CD14-positive monocyte (primary cell): ENCODE measurements around the gene GPS1. TPM values are rescaled to one million over a fixed set of nuclear protein-coding genes. Genes with fewer than 3 reads are reported as not detected.

Experiments used
- DNase-seq, 3 donors: peaks; one replicate each; pipeline ENCODE4 v3.0.0-alpha.2; 2011 to 2022
- H2AFZ ChIP-seq: 2 replicates; pipeline ENCODE4 v1.6.0; 2012; ENCODE audit warnings: mild to moderate bottlenecking, low read depth, low read length, inconsistent platforms; ENCODE audit not compliant: insufficient read depth, poor library complexity, severe bottlenecking
- H3K27ac ChIP-seq, 2 donors: 1 replicate in 1 of 2; 2 replicates in 1 of 2; pipeline ENCODE4 v1.5.1; 2012 to 2013; ENCODE audit warnings: low read length in 2 of 2, control low read depth in 1 of 2, inconsistent platforms in 1 of 2, low read depth in 1 of 2, mild to moderate bottlenecking in 1 of 2
- H3K27me3 ChIP-seq, 2 donors: one replicate each; pipeline versions ENCODE4 v1.6.0 to v1.6.1; 2011 to 2013; ENCODE audit warnings: low read length in 2 of 2; ENCODE audit not compliant: control insufficient read depth in 2 of 2, insufficient read depth in 2 of 2
- H3K36me3 ChIP-seq, 2 donors: replicated peaks in 1 of 2; 1 replicate in 1 of 2; 2 replicates in 1 of 2; pipeline versions ENCODE4 v1.5.1 to v1.6.1; 2012 to 2013; ENCODE audit warnings: low read length in 2 of 2, control low read depth in 1 of 2, inconsistent platforms in 1 of 2, mild to moderate bottlenecking in 1 of 2; ENCODE audit not compliant: insufficient read depth in 2 of 2, control insufficient read depth in 1 of 2
- H3K4me1 ChIP-seq, 2 donors: 1 replicate in 1 of 2; 2 replicates in 1 of 2; pipeline versions ENCODE4 v1.5.1 to v1.6.1; 2012 to 2013; ENCODE audit warnings: low read length in 2 of 2, control low read depth in 1 of 2, inconsistent platforms in 1 of 2, mild to moderate bottlenecking in 1 of 2, moderate library complexity in 1 of 2; ENCODE audit not compliant: insufficient read depth in 2 of 2, control insufficient read depth in 1 of 2
- H3K4me2 ChIP-seq: replicated peaks from 2 replicates; pipeline ENCODE3; 2012; ENCODE audit warnings: low read length, moderate library complexity, mild to moderate bottlenecking; ENCODE audit not compliant: poor library complexity, severe bottlenecking; ENCODE audit errors: extremely low read depth
- H3K4me3 ChIP-seq, 3 experiments: fragments of 200-600 bp in 1 of 3; sonication (generic) in 1 of 3; replicated peaks in 1 of 3; 1 replicate in 2 of 3; 2 replicates in 1 of 3; pipeline ENCODE4 v1.5.1; 2011 to 2013; ENCODE audit warnings: low read length in 3 of 3, mild to moderate bottlenecking in 3 of 3, control low read depth in 2 of 3, low read depth in 2 of 3, inconsistent platforms in 1 of 3, moderate library complexity in 1 of 3
- H3K79me2 ChIP-seq: 2 replicates; pipeline ENCODE4 v1.6.0; 2012; ENCODE audit warnings: mild to moderate bottlenecking, control low read depth, inconsistent platforms, low read length, moderate library complexity; ENCODE audit not compliant: insufficient read depth
- H3K9ac ChIP-seq: 2 replicates; pipeline ENCODE4 v1.6.0; 2017; ENCODE audit warnings: low read length, mild to moderate bottlenecking; ENCODE audit not compliant: insufficient read depth, poor library complexity, severe bottlenecking
- H3K9me3 ChIP-seq, 2 donors: replicated peaks in 1 of 2; 1 replicate in 1 of 2; 2 replicates in 1 of 2; pipeline versions ENCODE4 v1.5.1 to v1.6.1; 2012 to 2013; ENCODE audit warnings: low read length in 2 of 2, control low read depth in 1 of 2; ENCODE audit not compliant: control insufficient read depth in 1 of 2, insufficient read depth in 1 of 2
- H4K20me1 ChIP-seq: 2 replicates; pipeline ENCODE4 v1.6.0; 2012; ENCODE audit warnings: mild to moderate bottlenecking, low read length, control low read depth, moderate library complexity; ENCODE audit not compliant: insufficient read depth
- H3K27ac Mint-ChIP-seq, 7 donors: one replicate each; pipeline ENCODE4 v1.8.0; 2020; ENCODE audit warnings: mild to moderate bottlenecking in 7 of 7, mixed read lengths in 7 of 7, moderate library complexity in 6 of 7, inconsistent platforms in 2 of 7
- H3K27me3 Mint-ChIP-seq, 3 donors: one replicate each; pipeline ENCODE4 v1.8.0; 2021 to 2022; ENCODE audit warnings: low read depth in 3 of 3, mild to moderate bottlenecking in 3 of 3, mixed read lengths in 3 of 3, moderate library complexity in 3 of 3, inconsistent platforms in 1 of 3
- H3K36me3 Mint-ChIP-seq, 2 donors: one replicate each; pipeline ENCODE4 v1.8.0; 2020; ENCODE audit warnings: mixed read lengths in 2 of 2, inconsistent platforms in 1 of 2, mild to moderate bottlenecking in 1 of 2
- H3K4me1 Mint-ChIP-seq: one replicate; pipeline ENCODE4 v1.8.0; 2020; ENCODE audit warnings: mild to moderate bottlenecking, mixed read lengths
- H3K4me3 Mint-ChIP-seq, 2 donors: one replicate each; pipeline ENCODE4 v1.8.0; 2020; ENCODE audit warnings: mild to moderate bottlenecking in 2 of 2, mixed read lengths in 2 of 2, moderate library complexity in 1 of 2
- H3K9me3 Mint-ChIP-seq, 7 donors: one replicate each; pipeline ENCODE4 v1.8.0; 2020 to 2022; ENCODE audit warnings: mixed read lengths in 7 of 7, mild to moderate bottlenecking in 6 of 7, moderate library complexity in 6 of 7, inconsistent platforms in 2 of 7
- WGBS: methylation state at CpG from one replicate; pipeline ENCODE4 v1.1.5; 2013; ENCODE audit warnings: missing lambda C conversion rate; ENCODE audit not compliant: insufficient coverage; 5-methylcytosine and 5-hydroxymethylcytosine counted together
- intact Hi-C, 2 donors: fragments of 100-400 bp; cut with micrococcal nuclease; formaldehyde crosslinking; loops; one replicate each; pipeline versions ENCODE4 v1.15.0 to v1.15.1; 2023
- polyA plus RNA-seq, 3 donors: library from polyadenylated mRNA; depleted of rRNA in 1 of 3; unstranded in 2 of 3; stranded (reverse) in 1 of 3; fragments of 300-500 nt in 2 of 3; fragments of >200 nt in 1 of 3; fragmentation: Illumina TruSeq in 2 of 3; gene quantifications; 1 replicate in 2 of 3; 2 replicates in 1 of 3; pipeline ENCODE4 v1.2.3, GENCODE V29; 2012 to 2021
- TF ChIP-seq, protein P1 (sequence below): fragments of 200-600 bp; IDR thresholded peaks from one replicate; pipeline ENCODE4 v1.8.0; 2022; ENCODE audit warnings: antibody characterized with exemption, mild to moderate bottlenecking

Gene GPS1
- polyA plus RNA-seq, 3 donors: 101 to 130 (median 110) TPM

DNA sequence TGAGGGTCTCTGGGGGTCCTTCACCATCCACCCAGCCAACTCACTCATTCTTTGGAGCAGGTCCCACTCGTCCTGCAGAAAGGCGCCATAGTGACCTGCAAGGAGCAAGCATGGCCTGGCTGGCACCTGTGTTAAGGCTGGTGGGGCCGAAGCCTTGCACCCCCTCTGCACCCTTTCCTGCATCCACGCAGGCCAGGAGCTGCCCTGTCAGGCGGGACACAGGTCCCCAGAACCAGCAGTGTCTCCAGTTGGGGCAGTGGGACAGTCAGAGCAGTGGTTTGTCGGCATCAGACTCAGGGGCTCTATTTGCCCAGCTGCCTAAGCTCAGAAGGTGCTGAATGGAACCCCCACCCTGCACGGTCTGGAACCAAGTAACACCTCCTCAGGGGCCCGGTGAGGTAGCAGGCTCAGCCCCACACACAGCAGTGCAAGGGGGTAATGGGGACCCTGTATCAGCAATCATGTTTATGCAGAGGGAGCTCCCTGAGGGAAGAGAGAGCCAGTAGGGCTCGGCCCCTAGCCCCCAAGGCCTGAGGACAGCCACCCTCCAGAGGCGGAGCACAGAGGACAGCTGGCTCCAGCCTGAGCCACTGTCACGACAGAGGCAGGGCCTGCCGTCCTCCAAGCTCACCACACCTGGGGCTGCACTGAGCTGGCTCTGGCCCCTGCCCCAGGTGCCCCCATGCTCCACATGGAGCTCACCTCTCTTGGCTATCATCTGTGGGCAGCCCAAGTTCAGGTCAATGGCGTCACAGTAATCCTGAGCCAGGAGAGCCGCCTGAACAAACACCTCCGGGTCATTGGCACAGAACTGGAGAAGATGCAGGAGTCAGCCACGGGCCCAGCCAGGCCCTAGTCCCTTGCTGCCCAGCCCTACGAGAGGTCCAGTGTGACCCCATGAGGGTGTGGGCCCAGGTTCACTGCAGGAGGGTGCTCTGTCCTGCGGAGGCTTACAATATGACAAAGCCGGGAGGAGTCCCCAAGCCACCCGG lies 12.0 kb downstream of the GPS1 start:
- Mint-ChIP-seq H3K4me1 (peaks cover 22% of the 10 kb centered on the region), H3K27me3 (no peaks in the 10 kb centered on the region), H3K36me3 (peaks cover 15 to 30% of the 10 kb centered on the region in 2 donors), H3K9me3 (peaks cover 0 to 2% (median 0%) of the 10 kb centered on the region in 7 donors), H3K4me3 (no peak overlapping the region), H3K27ac (no peak overlapping the region)
- WGBS: 95% methylated on average over 18 of the region's 20 CpGs
- no peaks in the 10 kb centered on the region for H3K27me3 ChIP-seq
- H3K36me3 ChIP-seq: peaks cover 50% of the 10 kb centered on the region in 2 donors
- intact Hi-C loops: no loop called here
- no peak overlapping the region for H3K4me3 ChIP-seq
- H3K9ac ChIP-seq: no peak overlapping the region
- DNase-seq: no peak
- peaks cover 20 to 29% of the 10 kb centered on the region in 2 donors for H3K4me1 ChIP-seq
- no peak overlapping the region for H3K27ac ChIP-seq
- H4K20me1 ChIP-seq: peaks cover 12% of the 10 kb centered on the region
- TF ChIP-seq, protein P1, sequence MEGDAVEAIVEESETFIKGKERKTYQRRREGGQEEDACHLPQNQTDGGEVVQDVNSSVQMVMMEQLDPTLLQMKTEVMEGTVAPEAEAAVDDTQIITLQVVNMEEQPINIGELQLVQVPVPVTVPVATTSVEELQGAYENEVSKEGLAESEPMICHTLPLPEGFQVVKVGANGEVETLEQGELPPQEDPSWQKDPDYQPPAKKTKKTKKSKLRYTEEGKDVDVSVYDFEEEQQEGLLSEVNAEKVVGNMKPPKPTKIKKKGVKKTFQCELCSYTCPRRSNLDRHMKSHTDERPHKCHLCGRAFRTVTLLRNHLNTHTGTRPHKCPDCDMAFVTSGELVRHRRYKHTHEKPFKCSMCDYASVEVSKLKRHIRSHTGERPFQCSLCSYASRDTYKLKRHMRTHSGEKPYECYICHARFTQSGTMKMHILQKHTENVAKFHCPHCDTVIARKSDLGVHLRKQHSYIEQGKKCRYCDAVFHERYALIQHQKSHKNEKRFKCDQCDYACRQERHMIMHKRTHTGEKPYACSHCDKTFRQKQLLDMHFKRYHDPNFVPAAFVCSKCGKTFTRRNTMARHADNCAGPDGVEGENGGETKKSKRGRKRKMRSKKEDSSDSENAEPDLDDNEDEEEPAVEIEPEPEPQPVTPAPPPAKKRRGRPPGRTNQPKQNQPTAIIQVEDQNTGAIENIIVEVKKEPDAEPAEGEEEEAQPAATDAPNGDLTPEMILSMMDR: no peak
- no peaks in the 10 kb centered on the region for H3K9me3 ChIP-seq
- H3K79me2 ChIP-seq: peaks cover 18% of the 10 kb centered on the region
- H2AFZ ChIP-seq: no peak overlapping the region
- no peak overlapping the region for H3K4me2 ChIP-seq

DNA sequence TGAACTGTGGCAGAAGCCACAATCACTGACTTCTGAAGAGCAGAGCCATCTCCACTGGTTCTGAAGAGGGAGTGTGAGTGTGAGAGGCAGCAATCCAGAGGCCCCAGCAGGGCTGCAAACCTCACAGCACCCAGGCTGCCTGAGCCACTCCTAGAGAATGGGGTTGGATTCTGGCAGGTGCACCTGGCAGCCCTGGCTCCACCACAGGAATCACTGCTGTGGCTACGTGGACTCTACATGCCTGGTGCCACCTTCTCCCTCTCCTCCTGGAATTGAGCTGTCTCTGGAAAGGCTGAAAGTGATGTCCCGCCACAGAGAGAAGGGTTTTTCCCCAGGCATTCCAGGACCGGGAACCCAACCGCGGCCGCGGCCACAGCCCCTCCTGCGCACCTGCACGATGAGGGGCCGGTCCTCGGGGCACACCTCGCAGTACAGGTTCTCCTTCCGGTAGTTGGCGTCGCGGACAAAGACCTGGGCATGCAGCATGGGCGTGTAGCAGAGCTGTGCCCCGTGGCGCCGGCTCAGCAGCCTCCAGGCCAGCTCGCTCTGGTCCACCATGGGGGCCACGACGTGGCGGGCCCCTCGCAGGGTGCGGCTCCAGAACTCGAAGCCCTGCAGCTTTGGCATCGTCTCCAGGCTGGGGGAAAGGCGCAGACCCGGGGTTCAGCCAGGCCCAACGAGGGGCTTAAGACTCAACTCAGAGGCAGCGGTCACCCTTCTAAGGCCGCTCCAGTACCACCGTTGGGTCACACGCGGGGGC lies 12.9 kb downstream of the GPS1 start:
- 49% methylated on average over 32 of the region's 36 CpGs for WGBS
- Histone ChIP-seq H3K4me1 (peaks cover 20 to 29% of the 10 kb centered on the region in 2 donors), H3K27me3 (no peaks in the 10 kb centered on the region), H3K9me3 (no peaks in the 10 kb centered on the region), H4K20me1 (peaks cover 7% of the 10 kb centered on the region), H3K27ac (peak overlapping the region in 1 of 2 donors; percentile 63), H2AFZ (peak overlapping the region; percentile 68), H3K9ac (peak overlapping the region; percentile 85), H3K79me2 (peaks cover 18% of the 10 kb centered on the region), H3K4me3 (peak overlapping the region; percentile 72 to 87 (median 75)), H3K36me3 (peaks cover 41% of the 10 kb centered on the region in 2 donors), H3K4me2 (peak overlapping the region; percentile 97)
- TF ChIP-seq, protein P1: no peak
- Mint-ChIP-seq H3K4me3 (peak overlapping the region; percentile 62 to 69), H3K9me3 (peaks cover 0 to 2% (median 0%) of the 10 kb centered on the region in 7 donors), H3K27ac (peak overlapping the region in 3 of 7 donors; percentile 25 to 68 (median 41)), H3K27me3 (no peaks in the 10 kb centered on the region), H3K4me1 (peaks cover 22% of the 10 kb centered on the region), H3K36me3 (peaks cover 15 to 24% of the 10 kb centered on the region in 2 donors)
- intact Hi-C loops: loop anchor here in 1 of 2 donors (1.0 kb wide), 1 partner anchor 34 kb away; the partner anchor contains the start of gene FASN
- no peak for DNase-seq
